Thoracic aorta (tissue), 2 donors: ENCODE measurements around the gene GALNT13. TPM values are rescaled to one million over a fixed set of nuclear protein-coding genes. Genes with fewer than 3 reads are reported as not detected.

Source experiments
- ATAC-seq: fragments of 150-250 bp; one replicate; pipeline ENCODE4 v1.8.0; 2017; ENCODE audit warnings: low read depth; ENCODE audit not compliant: insufficient number of reproducible peaks, low FRiP score
- DNase-seq: peaks from one replicate; pipeline ENCODE4 v3.0.0-alpha.2; 2020; ENCODE audit warnings: low spot score
- H3K27ac ChIP-seq, 2 donors: fragments of 200-600 bp; sonication (generic); 1 replicate in 1 of 2; 2 replicates in 1 of 2; pipeline ENCODE4 v1.5.1; 2016; ENCODE audit warnings: mild to moderate bottlenecking in 2 of 2, moderate library complexity in 2 of 2
- H3K27me3 ChIP-seq: fragments of 200-600 bp; sonication (generic); replicated peaks from 2 replicates; pipeline ENCODE4 v1.6.0; 2016; ENCODE audit warnings: mild to moderate bottlenecking; ENCODE audit not compliant: insufficient read depth
- H3K36me3 ChIP-seq: fragments of 200-600 bp; sonication (generic); one replicate; pipeline ENCODE4 v1.5.1; 2016
- H3K4me1 ChIP-seq, 2 donors: fragments of 200-600 bp; sonication (generic); 1 replicate in 1 of 2; 2 replicates in 1 of 2; pipeline versions ENCODE4 v1.5.1 to v1.6.0; 2016; ENCODE audit warnings: low read depth in 2 of 2, mild to moderate bottlenecking in 1 of 2; ENCODE audit not compliant: control insufficient read depth in 1 of 2
- H3K4me3 ChIP-seq: fragments of 200-600 bp; sonication (generic); 2 replicates; pipeline ENCODE4 v1.5.1; 2016; ENCODE audit warnings: mild to moderate bottlenecking
- H3K9me3 ChIP-seq: fragments of 200-600 bp; sonication (generic); 2 replicates; pipeline ENCODE4 v1.5.1; 2016
- total RNA-seq, 2 donors: library from RNA; depleted of rRNA; stranded (reverse); fragments of >200 nt; gene quantifications; one replicate each; pipeline versions ENCODE4 v1.1.0 to v1.2.3, GENCODE V29; 2016
- TF ChIP-seq, protein P1 (sequence below): fragments of 200-600 bp; sonication (generic); IDR thresholded peaks from one replicate; pipeline ENCODE4 v1.5.1; 2019; ENCODE audit warnings: antibody characterized with exemption

Gene GALNT13
- total RNA-seq, 2 donors from 2014 or later, result 2.5 to 30.1 TPM

DNA sequence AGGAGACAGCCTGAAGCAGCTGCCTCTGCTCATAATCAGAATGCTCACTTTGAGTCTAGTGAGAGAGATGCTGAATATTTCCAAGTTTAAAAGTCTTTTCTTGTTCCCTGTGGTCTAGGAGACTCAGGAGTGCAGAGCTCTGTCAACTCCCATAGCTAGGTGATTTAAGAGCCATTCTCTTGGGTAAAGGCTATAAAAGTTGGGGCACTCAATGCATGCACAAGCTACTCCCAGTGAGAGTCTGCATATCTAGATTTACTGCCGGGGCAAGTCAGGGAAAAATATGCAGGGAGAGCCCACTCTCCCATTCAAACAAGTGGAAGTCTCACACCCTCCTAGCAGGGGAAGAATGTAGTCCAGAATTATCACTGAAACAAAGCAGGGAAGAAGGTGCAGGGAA is 418.1 kb downstream of the GALNT13 start:
- DNase-seq (no peak), ATAC-seq (no peak)
- TF ChIP-seq, protein P1, sequence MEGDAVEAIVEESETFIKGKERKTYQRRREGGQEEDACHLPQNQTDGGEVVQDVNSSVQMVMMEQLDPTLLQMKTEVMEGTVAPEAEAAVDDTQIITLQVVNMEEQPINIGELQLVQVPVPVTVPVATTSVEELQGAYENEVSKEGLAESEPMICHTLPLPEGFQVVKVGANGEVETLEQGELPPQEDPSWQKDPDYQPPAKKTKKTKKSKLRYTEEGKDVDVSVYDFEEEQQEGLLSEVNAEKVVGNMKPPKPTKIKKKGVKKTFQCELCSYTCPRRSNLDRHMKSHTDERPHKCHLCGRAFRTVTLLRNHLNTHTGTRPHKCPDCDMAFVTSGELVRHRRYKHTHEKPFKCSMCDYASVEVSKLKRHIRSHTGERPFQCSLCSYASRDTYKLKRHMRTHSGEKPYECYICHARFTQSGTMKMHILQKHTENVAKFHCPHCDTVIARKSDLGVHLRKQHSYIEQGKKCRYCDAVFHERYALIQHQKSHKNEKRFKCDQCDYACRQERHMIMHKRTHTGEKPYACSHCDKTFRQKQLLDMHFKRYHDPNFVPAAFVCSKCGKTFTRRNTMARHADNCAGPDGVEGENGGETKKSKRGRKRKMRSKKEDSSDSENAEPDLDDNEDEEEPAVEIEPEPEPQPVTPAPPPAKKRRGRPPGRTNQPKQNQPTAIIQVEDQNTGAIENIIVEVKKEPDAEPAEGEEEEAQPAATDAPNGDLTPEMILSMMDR, result no peak
- no peaks in the 10 kb centered on the region for H3K9me3 ChIP-seq
- H3K4me1 ChIP-seq, result no peaks in the 10 kb centered on the region
- H3K36me3 ChIP-seq, result no peaks in the 10 kb centered on the region
- H3K4me3 ChIP-seq, result no peak overlapping the region
- no peaks in the 10 kb centered on the region for H3K27me3 ChIP-seq
- H3K27ac ChIP-seq, result no peak overlapping the region

DNA sequence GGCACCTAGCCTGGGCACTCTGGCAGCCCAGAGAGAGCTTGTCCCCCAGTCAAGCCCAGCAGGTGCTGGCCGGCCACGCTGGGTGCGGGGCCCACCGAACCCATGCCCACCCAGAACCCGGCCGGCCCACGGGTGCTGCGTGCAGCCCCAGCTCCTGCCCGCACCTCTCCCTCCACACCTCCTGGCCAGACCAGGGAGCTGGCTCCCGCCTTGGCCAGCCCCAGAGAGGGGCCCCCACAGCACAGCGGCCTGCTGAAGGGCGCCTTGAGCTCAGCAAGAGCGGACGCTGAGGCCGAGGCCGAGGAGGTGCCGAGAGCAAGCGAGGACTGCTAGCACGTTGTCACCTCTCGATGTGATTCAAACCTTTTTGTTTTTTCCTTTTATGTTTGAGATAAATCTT is 419.8 kb downstream of the GALNT13 start:
- DNase-seq (no peak), ATAC-seq (no peak)
- TF ChIP-seq, protein P1, result no peak
- Histone ChIP-seq H3K27me3 (no peaks in the 10 kb centered on the region), H3K4me1 (no peaks in the 10 kb centered on the region), H3K36me3 (no peaks in the 10 kb centered on the region), H3K27ac (no peak overlapping the region), H3K9me3 (no peaks in the 10 kb centered on the region), H3K4me3 (no peak overlapping the region)

- Histone ChIP-seq H3K27ac (no peak overlapping the region), H3K36me3 (no peaks in the 10 kb centered on the region), H3K9me3 (no peaks in the 10 kb centered on the region), H3K27me3 (no peaks in the 10 kb centered on the region), H3K4me3 (no peak overlapping the region), H3K4me1 (no peaks in the 10 kb centered on the region)
- TF ChIP-seq, protein P1, result no peak
- DNase-seq (no peak), ATAC-seq (no peak)
These were observed 420.2 kb downstream of the GALNT13 start for GRCh38 chr2:154291927-154292326.

DNA sequence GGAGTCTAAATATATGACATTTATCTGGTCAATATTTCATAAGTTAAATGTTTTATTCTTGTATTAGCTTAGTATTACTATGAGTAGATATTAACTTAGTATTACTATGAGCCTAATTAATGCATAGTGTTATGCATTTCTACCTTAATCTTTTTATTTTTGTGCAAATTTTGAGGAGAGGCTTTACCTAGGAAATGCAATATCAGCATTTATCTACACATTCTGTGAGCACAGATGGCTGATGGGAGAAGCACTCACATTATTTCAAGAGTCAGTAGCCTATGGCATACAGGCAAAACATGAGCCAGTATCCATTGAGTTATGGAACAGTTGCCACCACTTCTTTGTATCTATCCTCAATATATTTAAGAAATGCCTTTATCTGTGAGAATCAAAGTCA is 422.1 kb downstream of the GALNT13 start:
- H3K36me3 ChIP-seq, result no peaks in the 10 kb centered on the region
- no peaks in the 10 kb centered on the region for H3K4me1 ChIP-seq
- no peaks in the 10 kb centered on the region for H3K27me3 ChIP-seq
- no peaks in the 10 kb centered on the region for H3K9me3 ChIP-seq
- H3K4me3 ChIP-seq, result no peak overlapping the region
- ATAC-seq, result no peak
- DNase-seq, result no peak
- no peak overlapping the region for H3K27ac ChIP-seq
- TF ChIP-seq, protein P1, result no peak

GRCh38 chr2:154306266-154306970 is 434.7 kb downstream of the GALNT13 start:
- no peak overlapping the region for H3K4me3 ChIP-seq
- no peaks in the 10 kb centered on the region for H3K9me3 ChIP-seq
- no peak for ATAC-seq
- no peak overlapping the region for H3K27ac ChIP-seq
- H3K27me3 ChIP-seq, result no peaks in the 10 kb centered on the region
- no peaks in the 10 kb centered on the region for H3K4me1 ChIP-seq
- TF ChIP-seq, protein P1, result no peak
- no peaks in the 10 kb centered on the region for H3K36me3 ChIP-seq
- DNase-seq, result no peak
